Activated CD8-positive, alpha-beta memory T cell treated with anti-CD3 and anti-CD28 coated beads, Interleukin-2, amount 50 U/mL, for 1 hour (primary cell): ENCODE data around the gene TSHZ2.
"Not testable (repeated sequence)": the region's sequence is repeated elsewhere in the genome, so short reads cannot be mapped to it uniquely, and the experiment has no call there.

ENCODE experiments used
- DNase-seq: peaks from one replicate; pipeline ENCODE4 v3.0.0-alpha.2; 2020; ENCODE audit errors: extremely low read depth

The TSHZ2 gene

GRCh38 chr20:53316206-53316937 lies 344.2 kb downstream of the TSHZ2 start:
- DNase-seq: no peak

DNA sequence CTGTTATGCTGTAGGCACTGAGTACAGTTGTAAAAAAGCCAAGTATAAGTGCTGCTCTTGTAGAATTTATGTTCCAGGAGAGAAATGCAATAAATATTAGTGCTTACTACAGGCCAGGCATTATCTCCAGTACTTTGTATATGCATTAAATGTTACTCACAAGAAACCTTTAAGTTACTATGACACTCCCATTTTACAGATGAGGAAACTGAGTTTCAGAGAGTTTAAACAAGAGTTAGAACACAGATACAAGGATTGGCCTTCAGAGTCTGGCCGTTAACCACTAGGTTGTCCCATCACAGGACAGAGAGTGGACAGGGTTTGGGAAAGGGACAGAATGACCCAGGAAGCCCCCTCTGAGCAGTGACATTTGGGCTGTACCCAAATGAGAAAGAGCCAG lies 347.0 kb downstream of the TSHZ2 start:
- no peak for DNase-seq

DNA sequence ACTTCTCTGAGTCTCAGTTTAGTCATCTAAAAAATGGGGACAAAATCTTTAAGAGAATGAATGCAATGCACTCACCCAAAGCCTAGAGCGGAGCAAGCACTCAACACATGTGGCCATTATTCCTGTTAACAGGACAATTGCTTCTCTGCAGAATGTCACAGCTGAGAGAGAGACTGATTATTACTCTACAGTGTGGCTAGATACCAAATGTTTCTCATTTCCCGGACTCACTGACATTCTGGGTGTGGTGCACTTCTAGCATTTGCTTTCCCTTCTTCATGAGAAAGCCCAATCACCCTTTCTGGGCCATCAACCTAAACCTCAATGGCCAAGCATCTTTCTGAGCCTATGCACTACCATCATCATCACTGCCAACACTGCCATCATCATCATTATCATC lies 347.6 kb downstream of the TSHZ2 start:
- no peak for DNase-seq

DNA sequence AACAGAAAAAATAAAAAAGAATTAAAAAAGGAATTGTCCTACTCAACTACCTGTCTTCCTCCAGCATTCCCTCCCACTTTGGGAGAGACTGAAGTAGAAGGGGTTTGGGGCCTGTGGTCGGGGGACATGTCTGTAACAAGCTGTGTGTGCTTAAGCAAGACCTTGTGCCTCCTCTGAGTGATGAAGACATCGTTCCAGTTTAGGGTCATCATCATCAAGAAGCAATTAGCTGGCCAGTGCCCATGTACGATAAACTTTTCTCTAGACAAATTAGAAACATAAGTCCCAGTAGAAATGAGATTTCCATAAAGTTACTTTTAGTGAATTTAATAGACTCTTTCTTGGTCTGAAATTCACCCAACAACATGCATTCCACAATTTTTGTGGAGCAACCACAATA lies 348.5 kb downstream of the TSHZ2 start:
- DNase-seq: no peak

- DNase-seq: no peak
Observed at GRCh38 chr20:53321596-53321995, 349.4 kb downstream of the TSHZ2 start.

GRCh38 chr20:53322651-53323050 lies 350.5 kb downstream of the TSHZ2 start:
- DNase-seq: no peak

DNA sequence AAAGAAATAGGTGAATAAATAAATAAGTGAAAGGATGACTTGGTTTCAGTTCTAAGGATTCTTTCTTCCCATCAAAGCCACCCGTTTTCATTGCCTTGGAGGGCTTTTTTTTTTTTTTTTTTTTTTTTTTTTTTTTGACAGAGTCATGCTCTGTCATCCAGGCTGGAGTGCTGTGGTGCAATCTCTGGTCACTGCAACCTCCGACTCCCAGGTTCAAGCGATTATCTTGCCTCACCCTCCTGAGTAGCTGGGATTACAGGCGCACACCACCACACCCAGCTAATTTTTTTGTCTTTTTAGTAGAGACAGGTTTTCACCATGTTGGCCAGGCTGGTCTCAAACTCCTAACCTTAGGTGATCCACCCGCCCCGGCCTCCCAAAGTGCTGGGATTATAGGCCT lies 351.3 kb downstream of the TSHZ2 start:
- not testable (repeated sequence) for DNase-seq

DNA sequence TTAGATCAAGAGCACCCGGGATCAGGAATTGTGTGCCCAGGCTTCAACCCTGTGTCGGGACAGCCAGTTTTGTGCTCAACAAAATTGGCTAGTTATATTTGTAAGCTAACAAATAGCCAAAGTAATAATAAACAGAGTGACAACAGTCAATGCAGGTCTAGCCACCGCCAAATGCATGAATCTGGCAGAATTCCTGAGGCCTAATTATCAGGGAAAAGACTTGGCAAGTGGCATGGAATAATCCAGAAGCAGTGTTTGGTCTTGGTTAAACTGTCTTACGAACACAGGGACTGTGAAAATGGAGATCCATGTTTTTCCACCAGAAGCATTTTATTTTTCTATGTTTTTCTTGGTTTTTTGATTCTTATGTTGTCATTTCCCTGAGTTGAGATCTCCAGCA lies 352.7 kb downstream of the TSHZ2 start:
- DNase-seq: no peak

DNA sequence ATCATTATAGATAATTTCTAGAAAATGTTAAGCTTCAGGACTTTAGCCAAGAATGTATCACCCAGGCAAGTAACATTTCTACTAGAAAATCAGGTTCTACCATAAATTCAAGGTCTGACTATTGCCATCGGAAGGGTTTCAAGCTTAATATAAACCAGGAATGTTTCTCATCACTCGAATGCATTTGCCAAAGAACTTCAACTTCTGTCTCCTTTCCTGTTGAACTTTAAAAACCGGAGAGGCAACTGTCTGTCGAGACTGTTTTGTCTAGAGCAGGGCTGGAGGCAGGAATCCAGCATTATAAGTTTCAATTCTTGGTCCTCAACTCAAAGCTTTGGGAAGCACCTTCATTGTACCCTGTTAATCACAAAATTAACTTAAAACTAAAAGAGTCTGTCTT lies 356.8 kb downstream of the TSHZ2 start:
- no peak for DNase-seq

GRCh38 chr20:53329781-53330180 lies 357.6 kb downstream of the TSHZ2 start:
- no peak for DNase-seq

- DNase-seq: no peak
Observed at GRCh38 chr20:53330601-53331140, 358.5 kb downstream of the TSHZ2 start.

- DNase-seq: no peak
Observed at GRCh38 chr20:53331151-53331973, 359.2 kb downstream of the TSHZ2 start.

GRCh38 chr20:53332022-53332837 lies 360.1 kb downstream of the TSHZ2 start:
- no peak for DNase-seq

DNA sequence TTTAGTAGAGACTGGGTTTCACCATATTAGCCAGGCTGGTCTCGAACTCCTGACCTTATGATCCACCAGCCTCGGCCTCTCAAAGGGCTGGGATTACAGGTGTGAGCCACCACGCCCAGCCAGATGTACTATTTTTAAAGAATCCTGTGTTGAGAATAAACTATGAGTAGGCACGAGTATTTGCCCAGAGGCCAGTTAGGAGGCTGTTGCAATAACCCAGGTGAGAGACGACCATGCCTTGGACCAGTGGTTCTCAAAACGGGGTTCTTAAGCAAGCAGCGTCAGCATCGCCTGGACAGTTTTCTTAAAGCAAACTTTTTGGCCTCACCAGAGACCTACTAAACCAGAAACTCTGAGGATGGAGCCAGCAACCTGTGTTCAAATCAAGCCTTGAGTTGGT lies 362.7 kb downstream of the TSHZ2 start:
- DNase-seq: no peak

DNA sequence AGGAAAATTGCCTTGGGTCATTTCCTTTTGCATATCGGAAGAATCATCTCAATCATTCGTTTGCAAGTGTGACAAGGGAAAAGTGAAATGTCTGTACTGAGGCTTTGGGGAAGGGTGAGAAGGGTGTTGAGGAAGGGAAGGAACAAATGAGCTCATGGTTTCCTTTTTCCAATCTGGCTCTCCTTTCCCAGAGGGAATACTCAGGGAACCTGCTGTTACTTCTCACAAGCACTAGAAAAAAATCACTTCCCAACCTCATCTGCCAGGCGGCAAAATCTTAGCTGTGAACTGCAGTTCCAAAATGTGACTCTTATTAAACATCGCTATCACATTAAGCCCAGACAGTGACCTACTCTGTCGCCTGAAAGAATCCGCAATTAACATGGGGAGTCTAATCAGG lies 363.4 kb downstream of the TSHZ2 start:
- DNase-seq: no peak

- no peak for DNase-seq
Observed at GRCh38 chr20:53336892-53337291, 364.7 kb downstream of the TSHZ2 start.

GRCh38 chr20:53337390-53338101 lies 365.4 kb downstream of the TSHZ2 start:
- DNase-seq: no peak

GRCh38 chr20:53338716-53339115 lies 366.6 kb downstream of the TSHZ2 start:
- DNase-seq: no peak

DNA sequence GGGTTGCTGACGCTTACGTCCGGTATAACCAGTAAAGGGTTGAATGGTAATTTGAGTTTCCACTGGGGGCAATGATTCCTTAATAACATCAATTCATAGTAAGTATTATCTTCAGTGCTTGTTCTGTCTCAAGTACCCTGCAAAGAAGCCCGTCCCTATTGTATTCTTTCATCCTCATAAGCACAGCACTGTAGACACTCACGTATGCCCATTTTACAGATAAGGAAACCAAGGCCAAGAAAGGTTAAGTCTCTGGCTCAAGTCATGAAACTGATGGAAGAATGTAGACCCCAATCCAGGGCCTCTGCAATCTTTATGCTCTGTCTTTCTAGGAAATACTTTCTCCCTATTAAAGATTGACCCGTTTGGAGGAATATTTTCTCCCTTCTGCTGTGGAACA lies 370.3 kb downstream of the TSHZ2 start:
- no peak for DNase-seq

DNA sequence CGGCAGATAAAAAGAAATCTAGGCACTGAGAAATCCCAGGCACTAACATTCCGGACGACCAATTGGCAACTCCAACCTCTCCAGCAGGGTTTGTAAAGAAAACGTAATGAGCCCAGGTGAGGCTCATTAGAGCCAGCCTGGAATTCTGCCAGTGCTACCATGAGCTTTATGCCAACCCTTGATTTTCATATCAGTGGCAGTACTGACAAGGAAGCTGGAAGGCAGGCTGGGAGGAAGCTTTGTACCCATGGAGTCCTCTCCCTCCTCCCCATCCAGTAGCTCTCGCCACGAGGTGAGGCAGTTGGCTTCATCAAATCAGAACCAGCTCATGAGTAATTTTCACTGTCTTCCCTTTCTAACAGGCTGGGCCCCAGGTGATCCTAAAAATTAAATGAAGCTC lies 371.3 kb downstream of the TSHZ2 start:
- no peak for DNase-seq

DNA sequence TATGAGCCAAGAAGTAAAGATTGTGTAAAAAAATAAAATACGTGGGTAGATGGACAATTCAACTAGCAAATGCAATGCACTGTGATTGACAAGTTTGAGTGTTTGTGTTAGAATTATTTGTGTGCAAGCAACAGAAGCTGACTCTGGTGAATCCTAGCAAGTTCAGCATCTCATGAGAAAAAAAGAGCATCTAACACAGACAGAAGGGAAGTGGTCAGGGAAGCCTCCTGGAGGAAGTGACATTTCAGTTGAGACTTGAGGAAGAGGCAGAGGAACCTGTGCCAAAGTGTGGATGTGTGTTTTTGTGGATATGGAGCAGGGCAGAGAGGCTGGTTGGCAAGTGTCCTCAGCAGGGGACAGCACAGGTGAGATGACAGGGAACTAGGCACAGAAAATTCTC lies 372.7 kb downstream of the TSHZ2 start:
- DNase-seq: no peak
